Measurements from ENCODE around the gene SLC25A21. TPM values are rescaled to one million over a fixed set of nuclear protein-coding genes. Genes with fewer than 3 reads are reported as not detected.

The SLC25A21 gene
- total and polyA plus RNA-seq, 10 of the 15 experiments (the other 5 are each of a cell fraction or from before 2014, with no cell fraction given) = 0.06 to 0.72 (median 0.17) TPM; not detected in 3

DNA sequence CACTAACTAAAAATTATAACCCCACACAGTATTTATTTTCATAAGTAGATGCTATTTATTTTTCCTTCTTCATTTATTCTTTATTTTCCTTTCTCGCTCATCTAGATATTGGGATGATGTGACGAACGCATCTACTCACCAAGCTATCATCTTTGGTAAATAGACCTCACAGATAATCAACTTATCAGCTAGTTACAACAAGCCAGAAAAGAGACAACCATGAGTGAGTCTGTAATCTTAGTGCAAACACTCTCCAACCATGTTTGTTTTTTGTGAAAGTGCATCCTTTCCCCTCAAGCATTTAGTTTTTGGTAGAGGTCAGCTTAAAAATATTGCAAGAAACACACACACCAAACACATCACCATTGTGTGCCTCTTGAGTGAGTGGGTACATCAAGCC lies 84.9 kb downstream of the SLC25A21 start (continued):
- TF ChIP-seq, protein P1, sequence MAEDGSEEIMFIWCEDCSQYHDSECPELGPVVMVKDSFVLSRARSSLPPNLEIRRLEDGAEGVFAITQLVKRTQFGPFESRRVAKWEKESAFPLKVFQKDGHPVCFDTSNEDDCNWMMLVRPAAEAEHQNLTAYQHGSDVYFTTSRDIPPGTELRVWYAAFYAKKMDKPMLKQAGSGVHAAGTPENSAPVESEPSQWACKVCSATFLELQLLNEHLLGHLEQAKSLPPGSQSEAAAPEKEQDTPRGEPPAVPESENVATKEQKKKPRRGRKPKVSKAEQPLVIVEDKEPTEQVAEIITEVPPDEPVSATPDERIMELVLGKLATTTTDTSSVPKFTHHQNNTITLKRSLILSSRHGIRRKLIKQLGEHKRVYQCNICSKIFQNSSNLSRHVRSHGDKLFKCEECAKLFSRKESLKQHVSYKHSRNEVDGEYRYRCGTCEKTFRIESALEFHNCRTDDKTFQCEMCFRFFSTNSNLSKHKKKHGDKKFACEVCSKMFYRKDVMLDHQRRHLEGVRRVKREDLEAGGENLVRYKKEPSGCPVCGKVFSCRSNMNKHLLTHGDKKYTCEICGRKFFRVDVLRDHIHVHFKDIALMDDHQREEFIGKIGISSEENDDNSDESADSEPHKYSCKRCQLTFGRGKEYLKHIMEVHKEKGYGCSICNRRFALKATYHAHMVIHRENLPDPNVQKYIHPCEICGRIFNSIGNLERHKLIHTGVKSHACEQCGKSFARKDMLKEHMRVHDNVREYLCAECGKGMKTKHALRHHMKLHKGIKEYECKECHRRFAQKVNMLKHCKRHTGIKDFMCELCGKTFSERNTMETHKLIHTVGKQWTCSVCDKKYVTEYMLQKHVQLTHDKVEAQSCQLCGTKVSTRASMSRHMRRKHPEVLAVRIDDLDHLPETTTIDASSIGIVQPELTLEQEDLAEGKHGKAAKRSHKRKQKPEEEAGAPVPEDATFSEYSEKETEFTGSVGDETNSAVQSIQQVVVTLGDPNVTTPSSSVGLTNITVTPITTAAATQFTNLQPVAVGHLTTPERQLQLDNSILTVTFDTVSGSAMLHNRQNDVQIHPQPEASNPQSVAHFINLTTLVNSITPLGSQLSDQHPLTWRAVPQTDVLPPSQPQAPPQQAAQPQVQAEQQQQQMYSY (CRISPR knock-in tag; IDR thresholded peaks at IDR 0.05) = no peak
- TF ChIP-seq TCF7 (IDR thresholded peaks at IDR 0.05; ENCODE audit: borderline replicate concordance) (no peak), MXI1 (IDR thresholded peaks at IDR 0.05; ENCODE audit: low read depth, low read length) (no peak), ESRRA (IDR thresholded peaks at IDR 0.05; ENCODE audit: low read length) (no peak), ZNF622 (IDR thresholded peaks at IDR 0.05) (no peak)
- TF ChIP-seq, protein P2, sequence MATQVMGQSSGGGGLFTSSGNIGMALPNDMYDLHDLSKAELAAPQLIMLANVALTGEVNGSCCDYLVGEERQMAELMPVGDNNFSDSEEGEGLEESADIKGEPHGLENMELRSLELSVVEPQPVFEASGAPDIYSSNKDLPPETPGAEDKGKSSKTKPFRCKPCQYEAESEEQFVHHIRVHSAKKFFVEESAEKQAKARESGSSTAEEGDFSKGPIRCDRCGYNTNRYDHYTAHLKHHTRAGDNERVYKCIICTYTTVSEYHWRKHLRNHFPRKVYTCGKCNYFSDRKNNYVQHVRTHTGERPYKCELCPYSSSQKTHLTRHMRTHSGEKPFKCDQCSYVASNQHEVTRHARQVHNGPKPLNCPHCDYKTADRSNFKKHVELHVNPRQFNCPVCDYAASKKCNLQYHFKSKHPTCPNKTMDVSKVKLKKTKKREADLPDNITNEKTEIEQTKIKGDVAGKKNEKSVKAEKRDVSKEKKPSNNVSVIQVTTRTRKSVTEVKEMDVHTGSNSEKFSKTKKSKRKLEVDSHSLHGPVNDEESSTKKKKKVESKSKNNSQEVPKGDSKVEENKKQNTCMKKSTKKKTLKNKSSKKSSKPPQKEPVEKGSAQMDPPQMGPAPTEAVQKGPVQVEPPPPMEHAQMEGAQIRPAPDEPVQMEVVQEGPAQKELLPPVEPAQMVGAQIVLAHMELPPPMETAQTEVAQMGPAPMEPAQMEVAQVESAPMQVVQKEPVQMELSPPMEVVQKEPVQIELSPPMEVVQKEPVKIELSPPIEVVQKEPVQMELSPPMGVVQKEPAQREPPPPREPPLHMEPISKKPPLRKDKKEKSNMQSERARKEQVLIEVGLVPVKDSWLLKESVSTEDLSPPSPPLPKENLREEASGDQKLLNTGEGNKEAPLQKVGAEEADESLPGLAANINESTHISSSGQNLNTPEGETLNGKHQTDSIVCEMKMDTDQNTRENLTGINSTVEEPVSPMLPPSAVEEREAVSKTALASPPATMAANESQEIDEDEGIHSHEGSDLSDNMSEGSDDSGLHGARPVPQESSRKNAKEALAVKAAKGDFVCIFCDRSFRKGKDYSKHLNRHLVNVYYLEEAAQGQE (IDR thresholded peaks at IDR 0.05; ENCODE audit: low read depth, low read length) = no peak
- TF ChIP-seq, protein P3, sequence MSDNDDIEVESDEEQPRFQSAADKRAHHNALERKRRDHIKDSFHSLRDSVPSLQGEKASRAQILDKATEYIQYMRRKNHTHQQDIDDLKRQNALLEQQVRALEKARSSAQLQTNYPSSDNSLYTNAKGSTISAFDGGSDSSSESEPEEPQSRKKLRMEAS (IDR thresholded peaks at IDR 0.05; ENCODE audit: low read depth, low read length) = no peak

All from GM12878 (cell line).